Measurements from ENCODE around the gene CST3. TPM values are rescaled to one million over a fixed set of nuclear protein-coding genes. Genes with fewer than 3 reads are reported as not detected.

The CST3 gene
- total RNA-seq, 1 donor from 2014 or later, result 1,106 TPM

DNA sequence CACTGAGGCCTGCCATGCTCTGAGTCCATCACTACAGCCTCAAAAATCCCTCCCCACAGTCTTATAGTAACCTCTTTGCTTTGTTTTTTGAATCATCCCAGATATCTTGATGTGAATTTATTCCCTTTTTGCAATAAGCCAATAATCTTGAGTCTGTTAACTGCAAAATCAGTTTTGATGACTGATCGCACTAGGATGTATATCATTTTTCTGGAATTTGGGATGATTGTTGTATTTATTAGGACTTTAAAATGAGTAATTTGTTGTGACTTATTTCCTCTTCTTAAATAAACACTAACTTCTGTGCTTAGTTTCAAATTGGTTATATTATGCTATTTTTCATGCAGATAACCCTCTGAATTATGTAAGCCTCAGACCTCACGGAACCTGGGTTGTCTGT, 45.5 kb upstream of the CST3 start:
- H3K9me3 ChIP-seq, result no peaks in the 10 kb centered on the region
- H3K27ac ChIP-seq, result no peak overlapping the region
- intact Hi-C loops (cut with DNase I), result no loop called here
- TF ChIP-seq, protein P1, sequence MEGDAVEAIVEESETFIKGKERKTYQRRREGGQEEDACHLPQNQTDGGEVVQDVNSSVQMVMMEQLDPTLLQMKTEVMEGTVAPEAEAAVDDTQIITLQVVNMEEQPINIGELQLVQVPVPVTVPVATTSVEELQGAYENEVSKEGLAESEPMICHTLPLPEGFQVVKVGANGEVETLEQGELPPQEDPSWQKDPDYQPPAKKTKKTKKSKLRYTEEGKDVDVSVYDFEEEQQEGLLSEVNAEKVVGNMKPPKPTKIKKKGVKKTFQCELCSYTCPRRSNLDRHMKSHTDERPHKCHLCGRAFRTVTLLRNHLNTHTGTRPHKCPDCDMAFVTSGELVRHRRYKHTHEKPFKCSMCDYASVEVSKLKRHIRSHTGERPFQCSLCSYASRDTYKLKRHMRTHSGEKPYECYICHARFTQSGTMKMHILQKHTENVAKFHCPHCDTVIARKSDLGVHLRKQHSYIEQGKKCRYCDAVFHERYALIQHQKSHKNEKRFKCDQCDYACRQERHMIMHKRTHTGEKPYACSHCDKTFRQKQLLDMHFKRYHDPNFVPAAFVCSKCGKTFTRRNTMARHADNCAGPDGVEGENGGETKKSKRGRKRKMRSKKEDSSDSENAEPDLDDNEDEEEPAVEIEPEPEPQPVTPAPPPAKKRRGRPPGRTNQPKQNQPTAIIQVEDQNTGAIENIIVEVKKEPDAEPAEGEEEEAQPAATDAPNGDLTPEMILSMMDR (IDR thresholded peaks at IDR 0.05), result no peak
- TF ChIP-seq POLR2AphosphoS5 (IDR thresholded peaks at IDR 0.05; ENCODE audit: insufficient read depth in 1 of 2, low read depth in 1 of 2) (no peak), POLR2A (IDR thresholded peaks at IDR 0.05) (no peak)
- DNase-seq (ENCODE audit: extremely low spot score in 2 of 2), result no peak
- H3K4me1 ChIP-seq, result no peaks in the 10 kb centered on the region
- no peaks in the 10 kb centered on the region for H3K27me3 ChIP-seq
- H3K36me3 ChIP-seq, result no peaks in the 10 kb centered on the region
- no peak overlapping the region for H3K4me3 ChIP-seq

DNA sequence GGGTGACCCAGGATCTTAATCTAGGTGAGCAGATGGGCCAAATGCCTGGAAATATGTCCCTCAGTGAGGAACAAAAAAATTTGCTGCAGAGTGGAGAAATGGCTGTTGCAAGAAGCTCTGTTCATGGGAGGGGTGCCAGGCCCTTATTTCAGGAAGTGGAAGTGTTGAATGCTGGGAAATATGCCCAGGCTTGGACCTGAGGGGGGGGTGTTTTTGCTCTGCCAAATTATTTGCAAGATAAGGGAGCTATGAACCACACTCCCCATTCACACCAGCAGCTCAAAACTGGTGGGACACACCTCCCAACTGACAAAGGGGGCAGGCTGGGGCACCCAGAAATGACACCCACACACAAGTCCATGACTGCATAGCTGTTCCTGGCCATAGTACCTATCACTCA, 42.4 kb upstream of the CST3 start:
- H3K27me3 ChIP-seq, result no peaks in the 10 kb centered on the region
- H3K9me3 ChIP-seq, result no peaks in the 10 kb centered on the region
- intact Hi-C loops (cut with DNase I), result no loop called here
- H3K36me3 ChIP-seq, result no peaks in the 10 kb centered on the region
- peak; percentile 34 to 70 for DNase-seq (ENCODE audit: extremely low spot score in 2 of 2)
- no peak overlapping the region for H3K27ac ChIP-seq
- H3K4me3 ChIP-seq, result no peak overlapping the region
- H3K4me1 ChIP-seq, result no peaks in the 10 kb centered on the region
- no peak for TF ChIP-seq POLR2A (IDR thresholded peaks at IDR 0.05)
- TF ChIP-seq, protein P1 (IDR thresholded peaks at IDR 0.05), result no peak
- no peak for TF ChIP-seq POLR2AphosphoS5 (IDR thresholded peaks at IDR 0.05; ENCODE audit: insufficient read depth in 1 of 2, low read depth in 1 of 2)

DNA sequence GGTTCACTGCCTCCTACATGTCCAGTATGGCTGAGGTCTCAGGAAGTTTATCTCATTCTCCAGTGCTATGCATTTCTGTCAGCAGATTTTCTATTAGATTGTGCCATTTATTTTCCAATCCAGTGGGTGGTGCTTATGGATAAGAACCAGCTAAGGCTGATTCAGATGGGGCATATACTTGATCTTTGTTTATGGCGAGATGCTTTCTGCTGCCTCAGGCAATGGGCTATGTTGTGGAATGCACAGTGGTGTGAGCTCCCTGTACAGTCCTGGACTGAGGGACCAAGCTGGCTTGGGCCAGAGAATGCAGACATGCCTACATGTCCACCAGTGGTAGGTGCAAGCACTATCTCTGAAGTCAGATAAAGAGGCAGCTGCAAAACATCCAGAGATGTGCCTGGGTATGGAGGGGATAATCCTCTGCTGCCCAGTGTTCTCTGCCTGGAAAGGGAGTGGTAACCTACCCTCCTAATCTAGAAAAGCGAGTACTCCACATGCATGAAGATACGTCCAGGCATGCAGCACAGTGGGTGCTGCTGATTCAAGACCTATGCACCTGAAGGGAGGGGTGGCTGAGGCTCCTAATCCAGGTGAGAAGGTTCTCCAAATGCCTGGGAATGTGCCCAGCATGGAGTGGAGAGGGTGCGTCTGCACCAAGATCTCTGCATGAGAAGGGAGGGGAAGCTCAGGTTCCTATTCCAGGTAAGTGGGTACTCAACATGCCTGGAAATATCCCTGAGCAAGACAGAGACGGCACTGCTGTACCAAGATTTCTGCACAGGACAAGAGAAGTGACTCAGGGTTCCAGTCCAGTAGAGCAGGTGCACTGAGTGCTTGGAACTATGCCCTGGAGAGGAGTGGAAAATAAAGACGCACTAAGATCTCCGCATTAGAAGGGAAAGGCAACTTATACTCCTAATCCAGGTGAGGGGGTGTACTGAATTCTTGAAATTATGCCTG, 41.7 kb upstream of the CST3 start:
- Histone ChIP-seq H3K27me3 (no peaks in the 10 kb centered on the region), H3K36me3 (no peaks in the 10 kb centered on the region), H3K9me3 (no peaks in the 10 kb centered on the region), H3K4me3 (no peak overlapping the region), H3K4me1 (no peaks in the 10 kb centered on the region), H3K27ac (no peak overlapping the region)
- peak in 1 of 2 donors; percentile 64 for DNase-seq (ENCODE audit: extremely low spot score in 2 of 2)
- intact Hi-C loops (cut with DNase I), result no loop called here
- TF ChIP-seq POLR2A (IDR thresholded peaks at IDR 0.05) (no peak), POLR2AphosphoS5 (IDR thresholded peaks at IDR 0.05; ENCODE audit: insufficient read depth in 1 of 2, low read depth in 1 of 2) (no peak)
- TF ChIP-seq, protein P1 (IDR thresholded peaks at IDR 0.05), result no peak

DNA sequence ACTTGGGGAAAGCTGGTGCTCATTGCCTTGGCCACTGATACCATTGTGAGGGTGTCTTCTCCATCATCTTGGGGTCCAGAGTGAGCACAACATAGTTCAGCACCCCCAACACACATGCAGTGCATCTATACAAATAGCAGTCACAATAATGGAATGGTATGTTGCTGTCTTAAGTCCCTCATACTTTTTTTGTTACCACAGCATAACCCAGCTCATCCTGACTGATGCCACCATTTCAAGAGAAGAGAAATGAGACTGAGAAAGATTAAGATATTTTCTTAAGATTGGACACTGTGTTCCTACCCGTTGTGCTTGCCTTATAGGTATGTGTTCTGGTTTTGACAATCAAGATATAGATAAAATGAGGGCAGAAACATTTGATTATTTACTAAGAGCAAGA, 35.5 kb upstream of the CST3 start:
- DNase-seq (ENCODE audit: extremely low spot score in 2 of 2), result no peak
- intact Hi-C loops (cut with DNase I), result no loop called here
- H3K4me3 ChIP-seq, result no peak overlapping the region
- no peaks in the 10 kb centered on the region for H3K36me3 ChIP-seq
- no peak overlapping the region for H3K27ac ChIP-seq
- no peaks in the 10 kb centered on the region for H3K4me1 ChIP-seq
- no peaks in the 10 kb centered on the region for H3K9me3 ChIP-seq
- no peak for TF ChIP-seq POLR2A (IDR thresholded peaks at IDR 0.05)
- TF ChIP-seq, protein P1 (IDR thresholded peaks at IDR 0.05), result no peak
- TF ChIP-seq POLR2AphosphoS5 (IDR thresholded peaks at IDR 0.05; ENCODE audit: insufficient read depth in 1 of 2, low read depth in 1 of 2), result no peak
- H3K27me3 ChIP-seq, result no peaks in the 10 kb centered on the region

DNA sequence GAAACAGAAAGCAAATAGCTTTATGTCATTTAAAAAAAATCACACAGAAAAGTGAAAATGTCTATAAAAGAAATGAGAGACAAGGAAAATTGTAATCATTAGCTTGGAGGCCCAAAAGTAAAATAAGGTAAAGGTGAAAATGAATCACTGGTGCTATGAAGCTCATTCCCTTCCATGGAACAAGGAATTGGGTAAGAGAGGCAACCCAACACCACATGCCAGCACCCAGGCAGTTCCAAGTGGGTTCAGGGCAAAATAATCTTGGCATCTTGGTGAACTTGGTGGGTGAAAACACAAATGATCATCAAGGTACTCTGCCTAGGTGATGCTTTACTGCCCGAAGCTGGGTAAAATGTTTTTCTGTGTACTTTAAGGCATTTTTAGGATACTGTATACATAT, 34.4 kb upstream of the CST3 start:
- H3K27me3 ChIP-seq, result no peaks in the 10 kb centered on the region
- no peak overlapping the region for H3K27ac ChIP-seq
- H3K9me3 ChIP-seq, result no peaks in the 10 kb centered on the region
- TF ChIP-seq POLR2A (IDR thresholded peaks at IDR 0.05), result no peak
- no peak for TF ChIP-seq POLR2AphosphoS5 (IDR thresholded peaks at IDR 0.05; ENCODE audit: insufficient read depth in 1 of 2, low read depth in 1 of 2)
- TF ChIP-seq, protein P1 (IDR thresholded peaks at IDR 0.05), result no peak
- H3K36me3 ChIP-seq, result no peaks in the 10 kb centered on the region
- no peaks in the 10 kb centered on the region for H3K4me1 ChIP-seq
- H3K4me3 ChIP-seq, result no peak overlapping the region
- no peak for DNase-seq (ENCODE audit: extremely low spot score in 2 of 2)
- intact Hi-C loops (cut with DNase I), result no loop called here

All from vagina (tissue), 2 donors.